Progenitor cell of endocrine pancreas (in vitro differentiated cells): ENCODE data around the gene PPP1CC. TPM values are rescaled to one million over a fixed set of nuclear protein-coding genes. Genes with fewer than 3 reads are reported as not detected.
"Not testable (repeated sequence)": the region's sequence is repeated elsewhere in the genome, so short reads cannot be mapped to it uniquely, and the experiment has no call there.

Experiments
- DNase-seq: peaks from one replicate; pipeline ENCODE4 v3.0.0; 2021; ENCODE audit warnings: low spot score; ENCODE audit not compliant: unreplicated experiment
- H3K27ac Mint-ChIP-seq: 2 replicates; pipeline ENCODE4 v1.8.0; 2021; ENCODE audit warnings: mild to moderate bottlenecking, moderate library complexity, mixed read lengths
- H3K27me3 Mint-ChIP-seq: 2 replicates; pipeline ENCODE4 v1.8.0; 2021; ENCODE audit warnings: mixed read lengths
- H3K36me3 Mint-ChIP-seq: 2 replicates; pipeline ENCODE4 v1.8.0; 2022; ENCODE audit warnings: mixed read lengths; ENCODE audit not compliant: insufficient read depth
- H3K4me1 Mint-ChIP-seq: 2 replicates; pipeline ENCODE4 v1.8.0; 2021; ENCODE audit warnings: low read depth, mixed read lengths
- H3K4me3 Mint-ChIP-seq: 2 replicates; pipeline ENCODE4 v1.8.0; 2021; ENCODE audit warnings: low read depth, mild to moderate bottlenecking, moderate library complexity, mixed read lengths
- H3K9me3 Mint-ChIP-seq: 2 replicates; pipeline ENCODE4 v1.8.0; 2021; ENCODE audit warnings: low read depth, mixed read lengths
- CTCF ChIP-seq: fragments of 200-600 bp; sonication (generic); IDR thresholded peaks from one replicate; pipeline ENCODE4 v1.5.0; 2021; ENCODE audit warnings: antibody characterized with exemption, mild to moderate bottlenecking; ENCODE audit not compliant: unreplicated experiment
- total RNA-seq: library from RNA; stranded (reverse); gene quantifications from 2 replicates; pipeline ENCODE4 v1.2.1, GENCODE V29; 2021

PPP1CC gene
- total RNA-seq, 1 donor from 2014 or later = 164 TPM

- peaks cover 39% of the 10 kb centered on the region for H3K36me3 Mint-ChIP-seq
- no peak for TF ChIP-seq CTCF
- H3K27ac Mint-ChIP-seq = no peak overlapping the region
- H3K9me3 Mint-ChIP-seq = no peaks in the 10 kb centered on the region
- DNase-seq = no peak
- no peak overlapping the region for H3K4me3 Mint-ChIP-seq
- peaks cover 2% of the 10 kb centered on the region for H3K4me1 Mint-ChIP-seq
- H3K27me3 Mint-ChIP-seq = no peaks in the 10 kb centered on the region
Measured at GRCh38 chr12:110725267-110725666, 17.4 kb downstream of the PPP1CC start.

- DNase-seq, H3K27ac Mint-ChIP-seq, H3K27me3 Mint-ChIP-seq, H3K4me1 Mint-ChIP-seq, H3K9me3 Mint-ChIP-seq, H3K4me3 Mint-ChIP-seq: not testable (repeated sequence)
- peaks cover 39% of the 10 kb centered on the region for H3K36me3 Mint-ChIP-seq
Measured at GRCh38 chr12:110722892-110723291, 19.8 kb downstream of the PPP1CC start.

- Mint-ChIP-seq H3K36me3 (peaks cover 35% of the 10 kb centered on the region), H3K9me3 (no peaks in the 10 kb centered on the region), H3K27ac (no peak overlapping the region), H3K4me1 (peaks cover 3% of the 10 kb centered on the region), H3K27me3 (no peaks in the 10 kb centered on the region), H3K4me3 (no peak overlapping the region)
- no peak for DNase-seq
- TF ChIP-seq CTCF = no peak
Measured at GRCh38 chr12:110721570-110721969, 21.1 kb downstream of the PPP1CC start.

- Mint-ChIP-seq H3K27me3 (no peaks in the 10 kb centered on the region), H3K27ac (no peak overlapping the region), H3K9me3 (no peaks in the 10 kb centered on the region), H3K4me3 (no peak overlapping the region), H3K36me3 (peaks cover 31% of the 10 kb centered on the region), H3K4me1 (peaks cover 3% of the 10 kb centered on the region)
- DNase-seq = no peak
- no peak for TF ChIP-seq CTCF
Measured at GRCh38 chr12:110720516-110720915, 22.2 kb downstream of the PPP1CC start.

GRCh38 chr12:110718222-110718908 is 24.3 kb downstream of the PPP1CC start:
- H3K27me3 Mint-ChIP-seq = no peaks in the 10 kb centered on the region
- peaks cover 25% of the 10 kb centered on the region for H3K36me3 Mint-ChIP-seq
- no peak overlapping the region for H3K4me3 Mint-ChIP-seq
- no peak for DNase-seq
- H3K27ac Mint-ChIP-seq = no peak overlapping the region
- TF ChIP-seq CTCF = no peak
- H3K4me1 Mint-ChIP-seq = peaks cover 3% of the 10 kb centered on the region
- no peaks in the 10 kb centered on the region for H3K9me3 Mint-ChIP-seq

- Mint-ChIP-seq H3K4me1 (peaks cover 3% of the 10 kb centered on the region), H3K27me3 (no peaks in the 10 kb centered on the region), H3K9me3 (no peaks in the 10 kb centered on the region), H3K27ac (no peak overlapping the region), H3K36me3 (peaks cover 21% of the 10 kb centered on the region), H3K4me3 (no peak overlapping the region)
- no peak for TF ChIP-seq CTCF
- no peak for DNase-seq
Measured at GRCh38 chr12:110717037-110717436, 25.7 kb downstream of the PPP1CC start.
